ENCODE results near the gene CACNB3.

DNA sequence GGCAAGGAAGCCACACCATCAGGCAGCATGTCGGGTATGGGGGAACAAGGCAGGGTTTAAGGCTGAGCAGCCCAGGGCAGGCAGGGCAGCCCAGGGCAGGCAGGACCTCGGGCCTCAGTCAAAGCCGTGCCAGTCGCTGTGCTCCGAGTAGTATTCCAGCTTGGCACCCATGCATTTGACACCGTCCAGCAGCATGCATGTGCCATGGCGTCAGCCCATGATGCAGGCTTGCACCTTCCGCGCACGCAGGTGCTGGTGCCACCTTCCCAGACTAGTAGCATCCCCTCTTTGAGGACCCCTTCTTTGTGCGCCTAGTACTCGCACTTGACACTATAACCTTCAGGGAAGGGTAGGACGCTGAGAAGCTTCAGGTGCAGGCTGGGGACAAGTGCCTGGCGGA is 17.8 kb upstream of the CACNB3 start:
- no peak for TF ChIP-seq TAL1 (IDR thresholded peaks at IDR 0.05)
- no peak for TF ChIP-seq ATF6 (CRISPR knock-in tag; IDR thresholded peaks at IDR 0.05)
- TF ChIP-seq, protein P1, sequence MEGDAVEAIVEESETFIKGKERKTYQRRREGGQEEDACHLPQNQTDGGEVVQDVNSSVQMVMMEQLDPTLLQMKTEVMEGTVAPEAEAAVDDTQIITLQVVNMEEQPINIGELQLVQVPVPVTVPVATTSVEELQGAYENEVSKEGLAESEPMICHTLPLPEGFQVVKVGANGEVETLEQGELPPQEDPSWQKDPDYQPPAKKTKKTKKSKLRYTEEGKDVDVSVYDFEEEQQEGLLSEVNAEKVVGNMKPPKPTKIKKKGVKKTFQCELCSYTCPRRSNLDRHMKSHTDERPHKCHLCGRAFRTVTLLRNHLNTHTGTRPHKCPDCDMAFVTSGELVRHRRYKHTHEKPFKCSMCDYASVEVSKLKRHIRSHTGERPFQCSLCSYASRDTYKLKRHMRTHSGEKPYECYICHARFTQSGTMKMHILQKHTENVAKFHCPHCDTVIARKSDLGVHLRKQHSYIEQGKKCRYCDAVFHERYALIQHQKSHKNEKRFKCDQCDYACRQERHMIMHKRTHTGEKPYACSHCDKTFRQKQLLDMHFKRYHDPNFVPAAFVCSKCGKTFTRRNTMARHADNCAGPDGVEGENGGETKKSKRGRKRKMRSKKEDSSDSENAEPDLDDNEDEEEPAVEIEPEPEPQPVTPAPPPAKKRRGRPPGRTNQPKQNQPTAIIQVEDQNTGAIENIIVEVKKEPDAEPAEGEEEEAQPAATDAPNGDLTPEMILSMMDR (IDR thresholded peaks at IDR 0.05 in 2 of 3, conservative IDR thresholded peaks at IDR 0.05 in 1 of 3; ENCODE audit: insufficient read depth in 2 of 3, low read depth in 1 of 3, low read length in 3 of 3) = no peak
- TF ChIP-seq TCF7L2 (IDR thresholded peaks at IDR 0.05; ENCODE audit: low read depth, low read length) = no peak
- TF ChIP-seq TBP (optimal IDR thresholded peaks at IDR 0.05; ENCODE audit: low read depth, low read length) = no peak
- no peak for TF ChIP-seq ZNF431 (CRISPR knock-in tag; IDR thresholded peaks at IDR 0.05)
- TF ChIP-seq RNF2 (IDR thresholded peaks at IDR 0.05) = no peak
- TF ChIP-seq ZSCAN32 (CRISPR knock-in tag; IDR thresholded peaks at IDR 0.05) = no peak
- no peak for TF ChIP-seq GABPA (tag; conservative IDR thresholded peaks at IDR 0.05; ENCODE audit: low read depth)
- TF ChIP-seq SETDB1 (IDR thresholded peaks at IDR 0.05; ENCODE audit: low read length) = no peak
- no peak for TF ChIP-seq SIX5 (IDR thresholded peaks at IDR 0.05; ENCODE audit: borderline replicate concordance in 1 of 2, insufficient read depth in 1 of 2, low read depth in 1 of 2, low read length in 2 of 2)
